GM21423 (cell line): ENCODE data around the gene KRT83.
"Not testable (repeated sequence)": the region's sequence is repeated elsewhere in the genome, so short reads cannot be mapped to it uniquely, and the experiment has no call there.

ENCODE experiments used
- ATAC-seq: cut with Tn5 transposase; IDR thresholded peaks from one replicate; pipeline ENCODE4 v1.9.1; 2021; ENCODE audit warnings: mild to moderate bottlenecking, moderate library complexity; ENCODE audit not compliant: unreplicated experiment

KRT83 gene

GRCh38 chr12:52334185-52334584 lies 13.0 kb upstream of the KRT83 start:
- no peak for ATAC-seq

DNA sequence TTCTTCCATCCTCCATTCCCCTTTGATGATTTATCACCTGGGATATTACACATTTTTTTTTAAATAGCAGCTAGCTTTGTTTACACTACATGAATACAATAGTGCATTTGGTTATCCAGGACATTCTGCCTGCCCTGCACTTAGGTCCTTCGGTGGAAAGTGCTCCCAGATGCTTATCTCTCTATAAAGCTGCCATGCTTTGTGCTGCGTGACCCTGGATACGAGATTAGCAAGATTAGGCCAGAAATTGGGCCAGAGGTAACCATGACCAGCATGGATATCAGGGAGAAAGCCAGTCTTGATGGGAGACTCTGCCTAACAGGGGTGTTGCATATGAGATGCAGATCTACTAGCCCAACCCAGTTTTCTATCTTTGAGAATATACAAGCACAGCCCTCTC lies 12.1 kb upstream of the KRT83 start:
- ATAC-seq, result no peak

- ATAC-seq, result no peak
Observed at GRCh38 chr12:52332381-52332780, 11.2 kb upstream of the KRT83 start.

- ATAC-seq, result no peak
Observed at GRCh38 chr12:52331833-52332232, 10.6 kb upstream of the KRT83 start.

DNA sequence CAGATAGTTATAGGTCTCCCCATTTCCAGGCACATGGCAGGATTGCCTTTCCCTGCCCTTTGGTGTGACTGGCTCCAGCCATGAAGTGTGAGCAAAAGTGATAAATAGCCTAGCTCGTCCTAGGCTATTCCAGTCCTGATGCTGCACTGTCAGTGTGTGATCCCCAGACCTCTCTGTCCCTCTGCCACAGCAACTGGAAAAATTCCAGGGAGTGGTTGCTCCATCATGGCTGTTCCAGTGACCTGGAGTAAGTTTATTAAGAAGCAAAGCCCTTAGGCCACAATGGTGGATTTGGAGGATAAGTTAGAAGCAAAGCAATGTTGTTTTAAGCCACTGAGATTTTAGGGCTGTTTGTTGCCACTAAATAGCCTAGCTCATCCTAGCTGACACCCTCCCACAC lies 9.8 kb upstream of the KRT83 start:
- ATAC-seq, result no peak

- no peak for ATAC-seq
Observed at GRCh38 chr12:52327830-52328500, 6.8 kb upstream of the KRT83 start.

- ATAC-seq, result peak; percentile 92
Observed at GRCh38 chr12:52327052-52327829, 6.0 kb upstream of the KRT83 start.

DNA sequence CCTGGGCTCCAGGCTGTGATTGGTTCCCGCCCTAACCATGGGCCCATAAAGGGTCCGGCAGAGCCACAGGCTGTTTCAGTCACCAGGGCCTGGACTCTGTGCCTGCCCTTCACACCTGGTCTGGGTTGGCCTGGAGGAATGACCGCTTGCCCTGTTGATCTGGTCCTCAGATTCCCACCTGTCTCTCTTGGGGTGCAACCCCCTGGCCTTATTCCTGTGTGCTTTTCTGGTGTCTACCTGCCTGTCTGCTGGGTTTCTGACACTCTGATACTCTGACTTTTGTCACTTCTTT lies 2.9 kb upstream of the KRT83 start:
- no peak for ATAC-seq

DNA sequence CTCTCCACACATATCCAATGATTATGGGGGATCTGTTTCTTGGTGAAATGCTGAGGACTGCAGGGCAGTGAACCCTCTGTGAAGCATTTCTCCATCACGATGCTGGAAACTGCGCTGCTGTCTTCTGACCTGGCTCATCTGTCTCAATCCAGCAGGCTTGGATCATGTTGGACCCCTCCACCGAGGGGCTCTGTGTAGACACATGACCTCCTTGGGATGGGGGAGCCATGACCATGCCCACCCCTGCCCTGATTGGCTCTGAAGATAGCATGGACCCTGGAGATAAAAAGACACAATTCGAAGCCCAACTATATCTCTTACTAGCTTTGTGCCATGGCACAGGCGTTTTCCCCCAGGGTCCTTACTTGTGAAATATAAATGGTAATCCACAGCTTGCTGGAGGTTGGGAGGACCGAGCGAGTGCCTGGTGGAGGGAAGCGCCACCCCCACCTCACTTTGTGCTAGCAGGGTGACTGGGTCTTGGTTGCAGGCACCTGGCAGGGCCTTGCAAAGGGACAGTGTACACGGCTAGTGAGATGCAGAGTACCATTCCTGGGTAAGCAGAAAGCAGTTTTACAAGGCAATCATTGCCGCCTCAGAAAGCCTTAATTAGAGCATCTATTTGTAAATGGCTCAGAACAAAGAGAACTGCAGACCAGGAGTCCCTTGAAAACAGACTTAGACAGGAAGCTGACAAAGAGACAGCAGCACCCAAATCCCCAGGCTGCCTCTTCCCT lies 2.4 kb upstream of the KRT83 start:
- no peak for ATAC-seq

DNA sequence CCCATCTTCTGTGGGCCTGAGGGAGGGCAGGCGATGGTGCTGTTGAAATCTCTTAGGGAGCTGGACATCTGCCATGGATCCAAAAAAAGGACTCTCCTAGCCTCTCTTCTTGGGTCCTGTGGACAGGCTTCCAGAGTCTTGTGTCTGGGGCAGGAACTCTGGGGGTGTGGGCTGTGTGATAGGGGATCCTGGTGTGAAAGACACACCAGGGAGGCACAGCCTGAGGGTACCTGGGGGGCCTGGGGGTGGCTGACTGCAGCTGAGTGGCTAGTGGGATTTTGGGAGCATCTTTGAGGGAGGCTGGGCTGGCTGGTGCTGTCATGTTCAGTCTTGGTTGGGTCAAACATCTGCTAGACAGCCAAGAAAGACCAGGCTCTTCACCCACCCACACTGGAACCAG lies 1.8 kb upstream of the KRT83 start:
- ATAC-seq, result no peak

- no peak for ATAC-seq
Observed at GRCh38 chr12:52322069-52322468, 871 bp upstream of the KRT83 start.

DNA sequence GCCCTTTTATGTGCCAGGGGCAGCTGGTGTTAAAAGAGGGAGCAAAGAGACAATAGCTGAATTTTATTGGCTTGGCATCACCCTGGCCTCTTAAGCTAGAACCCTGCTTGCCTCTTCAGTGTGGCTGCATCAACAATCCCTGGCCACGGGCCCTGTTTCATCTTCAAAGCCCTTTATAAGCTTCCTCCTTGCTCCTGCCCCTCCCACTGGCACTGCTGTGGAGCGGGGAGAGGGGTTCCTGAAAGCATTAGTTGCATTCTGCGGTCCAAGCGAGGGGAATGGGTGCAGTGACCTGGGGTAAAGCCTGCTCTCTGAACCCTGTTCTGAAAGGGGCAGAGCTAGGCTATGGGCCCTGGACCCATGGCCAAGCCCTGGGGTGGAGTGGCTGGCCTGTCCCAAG lies 220 bp upstream of the KRT83 start:
- ATAC-seq, result no peak

DNA sequence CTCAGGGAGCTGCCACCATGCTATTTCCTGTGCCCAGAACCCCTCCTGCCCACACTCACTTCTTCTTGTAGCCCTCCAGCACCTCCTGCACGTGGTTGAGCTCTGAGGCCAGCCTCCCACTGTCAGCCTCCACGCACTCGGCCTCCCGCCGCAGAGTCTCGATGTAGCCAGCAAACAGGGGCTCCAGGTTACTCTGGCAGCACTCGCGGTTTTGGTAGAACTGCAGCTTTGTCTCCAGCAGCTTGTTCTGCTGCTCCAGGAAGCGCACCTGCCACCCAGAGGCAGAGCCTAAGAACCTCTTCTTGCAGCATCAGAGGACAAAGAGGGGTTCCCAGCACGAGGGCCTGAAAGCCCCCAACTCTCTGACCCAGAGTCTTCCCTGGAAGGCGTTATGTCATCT lies 2.1 kb downstream of the KRT83 start:
- no peak for ATAC-seq

GRCh38 chr12:52318241-52318990 lies 2.8 kb downstream of the KRT83 start:
- ATAC-seq, result no peak

DNA sequence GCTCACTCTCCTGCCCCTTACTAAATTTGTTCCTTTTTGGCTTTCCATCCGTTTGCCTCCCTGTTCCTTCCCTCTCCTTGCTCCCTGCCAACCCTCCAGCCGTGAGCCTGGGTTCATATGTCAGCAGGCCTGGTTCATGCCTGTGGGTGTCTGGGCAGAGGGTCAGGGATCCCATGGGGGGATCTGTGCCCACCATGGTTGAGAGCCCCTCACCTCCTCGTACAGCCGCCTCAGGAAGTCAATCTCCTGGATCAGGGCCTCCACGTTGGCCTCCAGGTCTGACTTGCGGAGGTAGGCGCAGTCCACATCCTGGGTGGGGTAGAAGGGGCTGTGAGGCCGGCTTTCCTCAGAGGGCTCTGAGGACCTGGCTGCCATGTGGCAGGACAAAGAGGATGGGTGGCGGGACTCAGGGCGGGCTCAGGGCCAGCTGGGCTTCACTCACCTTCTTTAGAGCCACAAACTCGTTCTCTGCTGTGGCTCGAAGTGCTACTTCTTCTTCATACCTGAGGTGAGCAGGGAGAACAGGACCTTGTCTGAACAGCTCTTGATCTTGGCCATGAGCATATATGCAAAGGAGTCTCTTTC lies 3.6 kb downstream of the KRT83 start:
- ATAC-seq, result no peak

GRCh38 chr12:52316701-52317100 lies 4.5 kb downstream of the KRT83 start:
- no peak for ATAC-seq

DNA sequence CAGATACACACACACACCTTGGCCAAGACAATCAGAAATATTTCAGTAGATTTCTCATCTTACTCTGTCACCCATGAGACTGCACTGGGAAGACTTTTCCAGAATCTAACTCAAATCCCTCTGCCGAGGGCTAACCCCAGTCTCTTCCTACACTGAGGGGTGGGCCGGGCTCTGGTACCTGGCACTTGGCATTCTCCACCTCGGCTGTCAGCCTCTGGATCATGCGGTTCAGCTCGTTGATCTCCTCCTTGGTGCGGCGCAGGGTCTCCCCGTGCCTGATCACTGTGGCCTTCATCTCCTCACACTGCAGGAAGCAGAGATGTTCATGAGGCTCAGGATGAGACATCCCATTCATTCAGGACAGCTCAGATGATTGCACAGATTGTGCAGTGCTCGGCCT lies 4.9 kb downstream of the KRT83 start:
- no peak for ATAC-seq

- ATAC-seq, result not testable (repeated sequence)
Observed at GRCh38 chr12:52315721-52316120, 5.5 kb downstream of the KRT83 start.

GRCh38 chr12:52314511-52314910 lies 6.7 kb downstream of the KRT83 start:
- no peak for ATAC-seq

DNA sequence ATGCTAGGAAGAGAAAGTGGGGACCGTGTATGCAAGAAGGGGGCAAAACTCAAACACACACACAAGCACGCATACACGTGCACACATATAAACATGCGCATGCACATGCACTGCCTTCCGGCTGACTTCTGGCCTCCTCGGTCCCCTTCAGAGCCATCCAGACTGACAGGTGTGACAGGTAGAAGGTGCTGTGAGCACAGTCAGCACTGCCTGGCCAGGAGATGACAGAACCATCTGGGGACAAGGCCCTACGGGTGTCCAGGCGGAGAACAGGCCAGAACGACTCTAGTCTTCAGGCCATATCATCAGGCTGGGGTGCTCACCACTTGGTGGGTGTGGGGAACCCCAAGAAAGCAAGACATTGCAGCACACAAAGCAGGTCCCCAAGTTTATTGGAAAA lies 7.3 kb downstream of the KRT83 start:
- no peak for ATAC-seq

DNA sequence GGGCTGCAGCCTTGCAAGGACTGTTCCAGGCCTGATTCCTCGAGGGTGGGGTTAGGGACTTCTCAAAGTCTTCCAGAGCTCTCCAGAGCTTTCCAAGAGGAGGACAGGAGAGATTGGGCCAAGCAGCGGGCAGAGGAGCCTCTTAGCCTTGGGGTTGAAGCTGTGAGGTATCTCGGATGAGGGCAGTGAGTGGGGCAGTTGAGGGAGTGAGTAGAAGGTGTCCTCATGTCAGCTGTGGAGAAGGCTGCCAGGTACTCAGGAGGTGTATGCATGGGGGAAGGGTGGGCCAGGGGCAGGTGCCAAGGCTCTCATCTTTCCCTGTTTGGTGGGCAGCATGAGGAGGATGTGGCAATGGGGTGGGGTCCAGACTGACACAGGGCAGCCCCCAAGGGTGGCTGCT lies 7.7 kb downstream of the KRT83 start:
- ATAC-seq, result no peak
